GM19025 (cell line): Measurements from ENCODE around the gene APBA1.

Experiments used
- ATAC-seq: cut with Tn5 transposase; IDR thresholded peaks from one replicate; pipeline ENCODE4 v1.9.1; 2021; ENCODE audit warnings: mild to moderate bottlenecking, low read depth, moderate library complexity; ENCODE audit not compliant: unreplicated experiment

APBA1 gene

GRCh38 chr9:69580582-69581214, 91.5 kb downstream of the APBA1 start:
- ATAC-seq: no peak

- ATAC-seq: no peak
Observed at GRCh38 chr9:69579760-69580581, 92.2 kb downstream of the APBA1 start.

- no peak for ATAC-seq
Observed at GRCh38 chr9:69579032-69579758, 93.0 kb downstream of the APBA1 start.

- ATAC-seq: no peak
Observed at GRCh38 chr9:69578026-69578425, 94.1 kb downstream of the APBA1 start.

DNA sequence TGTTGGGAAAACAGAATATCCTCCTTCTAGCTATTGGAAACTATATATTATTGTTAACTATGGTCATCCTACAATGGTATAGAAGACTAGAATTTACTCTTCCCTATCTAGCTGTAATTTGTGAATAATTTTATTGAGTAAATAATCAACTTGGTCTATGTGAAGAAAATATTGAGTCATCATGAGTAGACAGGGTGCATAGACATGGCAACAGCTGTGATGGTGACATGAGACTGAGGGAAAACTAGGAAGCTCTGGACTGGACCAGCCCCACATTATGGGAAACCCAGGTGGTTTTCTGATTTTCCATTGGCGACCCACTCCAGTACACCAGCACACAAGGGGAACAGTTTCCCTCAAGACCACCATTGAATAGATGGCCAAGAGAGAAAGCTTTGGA, 95.0 kb downstream of the APBA1 start:
- ATAC-seq: no peak

DNA sequence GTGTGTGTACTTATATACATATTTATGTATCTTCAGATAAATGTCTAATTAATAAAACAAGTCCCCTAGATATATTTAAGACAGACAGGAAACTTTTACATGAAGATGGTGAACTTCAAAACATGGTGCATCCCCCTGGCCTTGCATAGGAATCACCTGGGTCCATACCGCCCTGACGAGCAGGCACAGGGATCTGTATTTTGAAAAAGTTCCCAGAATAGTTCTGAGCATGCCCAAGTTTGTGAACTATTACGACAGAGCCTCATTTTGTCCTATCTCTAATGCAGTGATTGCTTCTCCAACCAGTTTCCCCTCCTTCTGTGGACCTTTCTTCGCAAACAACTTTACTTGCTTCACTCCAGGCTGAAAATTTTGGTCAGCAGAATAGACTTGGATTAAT, 98.1 kb downstream of the APBA1 start:
- no peak for ATAC-seq

GRCh38 chr9:69573651-69574050, 98.5 kb downstream of the APBA1 start:
- ATAC-seq: no peak

DNA sequence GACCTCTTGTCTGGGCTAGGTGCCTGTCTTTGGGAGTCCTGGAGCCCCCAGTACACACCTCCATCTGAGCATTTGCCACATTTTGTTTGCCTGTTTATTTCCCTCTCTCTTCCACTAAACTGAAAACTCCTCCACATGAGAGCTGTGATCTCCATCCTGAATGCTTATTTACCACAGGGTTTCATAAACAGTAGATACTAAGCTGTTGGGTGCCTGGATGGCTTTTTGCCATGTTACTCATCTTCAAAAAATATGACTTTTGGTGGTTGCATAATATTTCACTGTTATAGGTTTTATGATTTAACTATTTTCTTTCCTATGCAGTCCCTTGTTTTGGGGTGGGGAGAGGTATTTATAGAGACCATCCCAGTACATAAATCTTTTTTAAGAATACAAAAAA, 99.6 kb downstream of the APBA1 start:
- no peak for ATAC-seq

DNA sequence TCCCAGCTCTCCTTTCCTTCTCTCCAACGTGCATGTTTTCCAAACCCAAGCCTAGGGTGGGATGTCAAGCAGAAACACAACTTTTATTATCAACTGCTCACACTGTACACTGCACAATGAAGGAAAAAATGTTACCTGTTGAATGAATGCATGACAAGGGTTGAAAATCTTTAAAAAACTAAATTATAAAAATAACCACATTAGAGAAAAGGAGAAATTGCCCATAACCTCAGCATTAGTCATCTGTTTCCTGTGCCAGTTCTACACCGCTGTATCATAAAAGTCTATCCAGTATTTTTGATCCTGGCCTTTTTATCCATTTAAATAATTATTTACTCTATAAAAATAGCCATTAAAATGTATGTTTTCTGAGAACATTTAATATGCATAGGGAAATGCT, 101.1 kb downstream of the APBA1 start:
- ATAC-seq: no peak

DNA sequence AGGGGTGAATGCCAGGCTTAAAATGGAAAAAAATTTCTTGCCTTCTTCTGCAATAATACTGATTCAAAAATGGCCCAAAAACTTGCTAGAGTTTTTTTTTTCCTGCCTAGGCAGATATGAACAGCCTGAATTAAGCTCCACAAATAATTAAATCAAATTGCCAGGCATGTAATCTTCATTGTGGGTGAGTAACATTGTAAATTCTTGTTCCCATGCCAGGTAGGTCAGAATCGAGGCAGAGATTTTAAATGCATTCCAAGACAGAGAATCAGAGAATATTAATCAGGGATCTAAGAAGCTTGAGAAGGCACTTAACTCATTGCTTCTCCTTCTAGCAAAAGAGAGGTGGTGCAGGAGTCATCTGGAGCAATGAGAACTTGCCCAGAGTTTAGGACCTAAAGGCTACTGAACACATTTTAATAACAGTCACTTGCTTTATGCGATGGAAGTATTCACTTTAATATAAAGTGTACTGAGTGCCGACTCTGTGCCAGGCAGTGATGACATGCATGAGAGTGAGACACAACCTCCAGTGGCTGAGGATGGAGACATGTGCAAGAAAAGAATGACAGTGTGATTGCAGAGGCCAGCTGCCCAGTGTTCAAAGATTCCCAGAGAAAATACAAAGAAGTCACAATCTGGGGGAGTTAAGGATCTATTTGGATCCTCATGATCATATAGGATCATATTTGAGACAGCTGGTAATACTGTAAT, 102.3 kb downstream of the APBA1 start:
- ATAC-seq: no peak

GRCh38 chr9:69564557-69564956, 107.6 kb downstream of the APBA1 start:
- ATAC-seq: no peak

DNA sequence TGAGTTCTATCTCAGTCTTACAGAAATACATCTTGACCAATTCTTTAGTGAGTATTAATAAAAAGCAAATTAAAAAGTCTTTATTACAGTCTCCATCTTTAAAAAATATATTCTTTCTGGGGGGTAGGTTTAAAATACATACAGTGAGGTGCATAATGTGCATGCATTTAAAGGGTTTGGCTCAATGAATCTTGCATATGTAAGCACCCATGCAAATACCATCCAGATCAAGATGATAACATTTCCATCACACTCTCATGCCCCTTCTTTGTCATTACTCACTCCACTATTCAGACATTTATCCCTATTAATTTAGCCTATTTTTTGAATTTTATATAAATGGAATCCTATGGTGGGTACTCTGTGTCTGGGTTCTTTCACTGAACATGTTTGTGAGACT, 113.0 kb downstream of the APBA1 start:
- no peak for ATAC-seq

- no peak for ATAC-seq
Observed at GRCh38 chr9:69556707-69557106, 115.5 kb downstream of the APBA1 start.

DNA sequence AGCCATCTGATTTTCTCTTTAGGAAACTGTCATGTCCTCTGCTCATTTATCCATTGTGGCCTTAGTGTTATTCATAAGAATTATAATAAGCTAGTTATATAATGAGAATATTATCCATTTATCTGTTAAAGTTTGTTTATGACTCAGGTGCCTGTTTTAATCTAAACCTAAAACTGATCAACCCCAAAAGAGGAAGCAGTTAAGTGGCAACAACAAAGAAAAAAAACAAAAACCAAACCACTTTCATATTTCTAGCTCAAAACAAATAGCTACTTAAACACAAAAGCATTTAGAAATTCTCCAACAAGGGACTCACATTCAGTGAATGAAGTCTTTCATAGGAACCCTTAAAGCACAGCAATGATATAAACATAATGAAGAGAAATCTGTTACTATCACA, 116.4 kb downstream of the APBA1 start:
- ATAC-seq: no peak

DNA sequence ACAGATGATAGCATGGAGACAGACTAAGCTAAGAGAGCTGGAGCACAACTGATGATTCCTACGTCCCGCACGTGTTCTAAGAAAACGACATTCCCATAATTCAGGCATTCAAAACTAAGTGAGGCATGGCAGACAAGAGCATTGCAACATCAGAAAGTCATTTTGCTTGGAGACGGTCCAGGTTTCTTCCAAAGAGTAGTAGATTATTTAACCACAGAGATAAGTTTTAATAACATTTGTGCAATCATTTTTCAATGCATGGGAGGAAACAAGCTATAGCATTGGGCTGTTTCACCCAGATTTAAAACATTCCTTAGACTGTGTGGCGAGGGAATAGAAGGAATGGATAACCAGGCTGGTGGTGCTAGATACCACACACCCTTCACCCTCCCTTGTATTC, 117.2 kb downstream of the APBA1 start:
- ATAC-seq: no peak

GRCh38 chr9:69549310-69550202, 122.6 kb downstream of the APBA1 start:
- no peak for ATAC-seq

GRCh38 chr9:69548681-69549080, 123.5 kb downstream of the APBA1 start:
- no peak for ATAC-seq

DNA sequence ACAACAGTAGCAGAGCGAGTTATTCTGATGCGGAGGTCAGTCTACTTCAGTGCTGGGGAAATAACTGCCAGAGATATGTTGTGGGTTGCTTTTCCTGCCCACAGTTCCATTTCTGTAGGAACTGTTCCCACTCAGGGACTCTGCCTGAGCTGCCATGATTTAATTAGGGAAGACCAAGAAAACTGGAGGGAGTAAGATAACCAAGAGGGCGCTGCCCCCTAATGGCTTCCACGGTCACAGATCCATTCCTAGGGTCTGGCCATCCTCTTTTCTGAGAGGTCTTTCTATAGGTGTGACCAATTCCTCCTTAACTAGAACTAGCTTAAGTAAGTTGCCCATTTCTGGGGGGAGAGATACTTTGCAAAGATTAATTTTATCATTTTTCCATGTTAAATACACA, 125.9 kb downstream of the APBA1 start:
- no peak for ATAC-seq

- no peak for ATAC-seq
Observed at GRCh38 chr9:69542942-69543704, 129.0 kb downstream of the APBA1 start.
